ENCODE results near the gene TNFRSF14.
"Not testable (repeated sequence)": the region's sequence is repeated elsewhere in the genome, so short reads cannot be mapped to it uniquely, and the experiment has no call there.

TNFRSF14 gene

DNA sequence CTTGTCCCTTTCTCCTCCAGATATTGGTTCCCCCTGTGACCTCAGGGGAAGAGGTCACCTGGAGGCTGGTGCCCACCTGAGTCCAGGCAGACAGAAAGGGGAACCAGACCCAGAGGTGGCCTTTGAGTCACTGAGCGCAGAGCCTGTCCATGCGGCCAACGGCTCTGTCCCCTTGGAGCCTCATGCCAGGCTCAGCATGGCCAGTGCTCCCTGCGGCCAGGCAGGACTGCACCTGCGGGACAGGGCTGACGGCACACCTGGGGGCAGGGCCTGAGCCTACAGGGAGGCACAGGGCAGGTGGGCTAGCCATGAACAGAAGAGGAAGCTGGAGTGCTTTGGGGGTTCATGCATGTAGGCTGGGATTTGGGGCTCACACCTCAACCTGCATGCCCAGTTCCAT is 2.7 kb downstream of the TNFRSF14 start:
- H3K36me3 Mint-ChIP-seq = peaks cover 64 to 73% of the 10 kb centered on the region in 2 donors
- DNase-seq (no peak), ATAC-seq (replicated peaks) (no peak)
- no peaks in the 10 kb centered on the region for H3K27me3 Mint-ChIP-seq
- peaks cover 54 to 90% of the 10 kb centered on the region in 2 donors for H3K4me1 Mint-ChIP-seq
- H3K9me3 Mint-ChIP-seq = no peaks in the 10 kb centered on the region
- H3K27ac Mint-ChIP-seq = peak overlapping the region; percentile 98
- peak overlapping the region; percentile 99 to 100 for H3K4me3 Mint-ChIP-seq

DNA sequence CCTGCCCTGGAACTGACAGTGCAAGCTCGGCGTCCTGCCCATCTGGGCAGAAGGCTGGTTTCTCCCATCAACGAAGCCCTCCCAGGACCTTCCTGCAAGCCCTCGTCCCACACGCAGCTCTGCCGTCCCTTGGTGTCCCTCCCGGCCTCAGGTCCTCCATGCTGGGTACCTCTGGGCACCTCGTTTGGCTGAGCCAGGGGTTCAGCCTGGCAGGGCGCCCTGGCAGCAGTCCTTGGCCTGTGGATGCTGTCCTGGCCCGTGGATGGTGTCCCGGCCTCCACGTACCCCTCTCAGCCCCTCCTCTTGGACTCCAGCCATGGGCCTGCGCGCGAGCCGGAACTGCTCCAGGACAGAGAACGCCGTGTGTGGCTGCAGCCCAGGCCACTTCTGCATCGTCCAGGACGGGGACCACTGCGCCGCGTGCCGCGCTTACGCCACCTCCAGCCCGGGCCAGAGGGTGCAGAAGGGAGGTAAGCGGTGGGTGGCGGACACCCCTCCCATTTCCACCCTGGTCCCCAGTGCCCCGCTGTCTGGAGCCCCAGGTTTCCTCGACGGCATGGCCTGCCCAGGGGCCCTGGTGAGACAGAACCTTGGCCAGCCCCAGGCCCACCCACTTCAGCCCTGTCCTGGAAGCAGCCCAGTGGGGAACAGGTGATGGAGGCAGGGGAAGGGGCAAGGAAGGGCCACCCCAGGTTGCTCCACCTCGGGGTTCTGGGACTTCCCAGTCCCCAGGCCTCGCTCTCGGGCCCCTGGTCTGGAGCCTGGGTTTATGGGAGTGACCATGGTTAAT is 3.5 kb downstream of the TNFRSF14 start:
- ATAC-seq (replicated peaks) = no peak
- no peaks in the 10 kb centered on the region for H3K9me3 Mint-ChIP-seq
- peak overlapping the region; percentile 76 for H3K27ac Mint-ChIP-seq
- no peak for DNase-seq
- H3K36me3 Mint-ChIP-seq = peaks cover 62 to 75% of the 10 kb centered on the region in 2 donors
- peak overlapping the region; percentile 60 to 99 for H3K4me3 Mint-ChIP-seq
- H3K4me1 Mint-ChIP-seq = peaks cover 47 to 90% of the 10 kb centered on the region in 2 donors
- no peaks in the 10 kb centered on the region for H3K27me3 Mint-ChIP-seq

DNA sequence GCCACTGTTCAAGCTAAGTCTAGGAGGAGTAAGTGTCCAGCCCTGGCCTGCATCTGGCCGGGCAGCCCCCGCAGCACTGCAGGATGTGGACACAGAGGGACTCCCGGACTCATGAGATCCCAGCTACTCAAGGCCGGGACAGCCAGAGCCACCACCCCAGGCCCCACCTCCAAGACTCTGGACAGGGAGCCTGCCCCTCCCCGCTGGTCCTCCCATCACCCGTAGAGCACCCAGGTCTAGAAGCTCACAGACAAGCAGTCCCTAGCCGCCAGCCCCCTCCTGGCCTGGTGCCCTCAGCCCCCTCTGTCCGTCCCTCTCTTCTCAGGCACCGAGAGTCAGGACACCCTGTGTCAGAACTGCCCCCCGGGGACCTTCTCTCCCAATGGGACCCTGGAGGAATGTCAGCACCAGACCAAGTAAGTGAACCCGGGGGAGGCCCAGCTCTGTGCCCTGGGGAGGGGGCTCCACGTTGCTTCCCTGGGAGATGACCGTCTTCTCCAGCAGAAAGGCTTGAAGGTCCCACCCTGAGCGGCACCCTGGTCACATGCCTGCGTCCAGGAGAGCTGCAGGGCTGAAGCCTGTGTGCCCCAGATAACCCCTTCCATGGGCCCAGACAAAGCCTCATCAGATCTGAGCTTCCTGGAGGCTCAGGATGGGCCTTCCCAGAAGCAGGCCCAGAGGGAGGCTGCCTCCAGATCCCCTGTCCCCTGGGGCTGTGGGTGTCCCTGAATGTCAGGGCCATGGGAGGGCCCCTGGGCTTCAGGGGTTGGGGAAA is 4.3 kb downstream of the TNFRSF14 start:
- H3K36me3 Mint-ChIP-seq = peaks cover 65 to 82% of the 10 kb centered on the region in 2 donors
- H3K4me1 Mint-ChIP-seq = peaks cover 45 to 90% of the 10 kb centered on the region in 2 donors
- ATAC-seq (replicated peaks) = no peak
- DNase-seq = no peak
- H3K9me3 Mint-ChIP-seq = no peaks in the 10 kb centered on the region
- peak overlapping the region; percentile 46 to 60 for H3K4me3 Mint-ChIP-seq
- peak overlapping the region; percentile 79 for H3K27ac Mint-ChIP-seq
- H3K27me3 Mint-ChIP-seq = no peaks in the 10 kb centered on the region

DNA sequence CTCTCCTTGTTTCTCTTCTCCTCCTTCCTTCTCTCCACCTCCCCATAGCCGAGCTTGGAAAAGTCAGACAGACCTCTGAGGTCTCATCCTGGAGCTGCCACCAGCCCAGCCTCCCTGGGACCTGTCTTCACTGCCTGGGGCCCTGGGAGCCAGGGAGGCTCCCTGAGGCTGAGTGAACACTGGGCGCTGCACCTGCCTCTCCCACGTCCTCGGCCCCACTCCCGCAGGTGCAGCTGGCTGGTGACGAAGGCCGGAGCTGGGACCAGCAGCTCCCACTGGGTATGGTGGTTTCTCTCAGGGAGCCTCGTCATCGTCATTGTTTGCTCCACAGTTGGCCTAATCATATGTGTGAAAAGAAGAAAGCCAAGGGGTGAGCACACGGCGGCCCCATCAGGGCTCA is 5.3 kb downstream of the TNFRSF14 start:
- peaks cover 44 to 91% of the 10 kb centered on the region in 2 donors for H3K4me1 Mint-ChIP-seq
- H3K4me3 Mint-ChIP-seq = peak overlapping the region; percentile 48 to 60
- peak overlapping the region; percentile 90 for H3K27ac Mint-ChIP-seq
- DNase-seq (no peak), ATAC-seq (replicated peaks) (no peak)
- no peaks in the 10 kb centered on the region for H3K9me3 Mint-ChIP-seq
- no peaks in the 10 kb centered on the region for H3K27me3 Mint-ChIP-seq
- H3K36me3 Mint-ChIP-seq = peaks cover 61 to 76% of the 10 kb centered on the region in 2 donors

DNA sequence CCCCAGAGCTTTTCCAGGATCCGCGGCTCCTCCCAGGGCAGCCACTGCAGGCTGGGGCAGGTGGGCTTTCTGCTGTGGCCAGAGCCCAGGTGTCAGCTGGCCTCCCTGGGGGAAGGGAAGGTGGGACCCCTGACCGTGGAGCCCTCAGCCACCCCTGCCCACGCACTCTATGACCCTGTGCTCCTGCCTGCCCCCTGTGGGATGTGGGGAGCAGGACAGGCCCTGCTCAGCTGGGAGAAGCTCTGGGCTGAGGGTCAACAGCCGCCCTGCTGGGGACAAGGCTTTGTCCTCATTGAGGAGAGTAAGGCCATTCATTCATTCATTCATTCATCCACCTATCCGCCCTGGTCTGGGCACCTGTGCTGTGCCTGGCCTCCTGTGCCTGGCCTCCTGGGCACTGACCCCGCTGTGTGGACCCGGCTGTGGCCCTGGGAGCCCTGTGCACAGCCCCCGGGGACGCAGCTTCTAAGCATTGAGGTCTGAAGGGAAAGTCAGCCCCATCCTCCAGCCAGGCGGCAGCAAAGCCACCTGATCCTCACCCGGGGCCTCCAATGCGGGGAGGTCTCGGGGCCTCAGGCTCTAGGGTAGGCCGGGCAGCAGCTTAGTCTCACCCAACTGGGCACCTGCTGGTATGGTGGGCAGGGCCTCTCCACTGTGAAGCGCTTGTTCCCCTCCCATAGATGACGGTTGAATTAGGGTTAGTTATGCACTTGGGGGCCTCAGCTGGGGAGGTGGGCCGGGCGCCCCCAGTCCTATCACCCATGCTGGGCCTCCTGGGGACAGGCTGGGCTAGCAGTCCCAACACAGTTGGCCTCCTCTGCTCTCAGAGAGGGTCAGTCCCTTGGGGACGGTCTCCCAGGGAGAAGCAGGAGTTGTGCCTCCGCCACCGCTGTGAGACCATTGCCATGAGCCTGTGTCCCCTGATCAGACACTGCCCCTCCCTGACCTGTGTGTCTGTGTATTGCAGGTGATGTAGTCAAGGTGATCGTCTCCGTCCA is 6.0 kb downstream of the TNFRSF14 start:
- peak overlapping the region; percentile 90 for H3K27ac Mint-ChIP-seq
- H3K36me3 Mint-ChIP-seq = peaks cover 54 to 69% of the 10 kb centered on the region in 2 donors
- peak; percentile 45 to 48 for ATAC-seq (replicated peaks)
- no peak for DNase-seq
- no peaks in the 10 kb centered on the region for H3K27me3 Mint-ChIP-seq
- H3K4me3 Mint-ChIP-seq = no peak overlapping the region
- peaks cover 46 to 89% of the 10 kb centered on the region in 2 donors for H3K4me1 Mint-ChIP-seq
- H3K9me3 Mint-ChIP-seq = no peaks in the 10 kb centered on the region

DNA sequence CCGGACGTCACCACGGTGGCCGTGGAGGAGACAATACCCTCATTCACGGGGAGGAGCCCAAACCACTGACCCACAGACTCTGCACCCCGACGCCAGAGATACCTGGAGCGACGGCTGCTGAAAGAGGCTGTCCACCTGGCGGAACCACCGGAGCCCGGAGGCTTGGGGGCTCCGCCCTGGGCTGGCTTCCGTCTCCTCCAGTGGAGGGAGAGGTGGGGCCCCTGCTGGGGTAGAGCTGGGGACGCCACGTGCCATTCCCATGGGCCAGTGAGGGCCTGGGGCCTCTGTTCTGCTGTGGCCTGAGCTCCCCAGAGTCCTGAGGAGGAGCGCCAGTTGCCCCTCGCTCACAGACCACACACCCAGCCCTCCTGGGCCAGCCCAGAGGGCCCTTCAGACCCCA is 7.0 kb downstream of the TNFRSF14 start:
- no peak overlapping the region for H3K4me3 Mint-ChIP-seq
- DNase-seq (no peak), ATAC-seq (replicated peaks) (no peak)
- no peaks in the 10 kb centered on the region for H3K9me3 Mint-ChIP-seq
- H3K4me1 Mint-ChIP-seq = peaks cover 45 to 86% of the 10 kb centered on the region in 2 donors
- peak overlapping the region; percentile 2 for H3K27ac Mint-ChIP-seq
- H3K27me3 Mint-ChIP-seq = no peaks in the 10 kb centered on the region
- peaks cover 50 to 64% of the 10 kb centered on the region in 2 donors for H3K36me3 Mint-ChIP-seq

DNA sequence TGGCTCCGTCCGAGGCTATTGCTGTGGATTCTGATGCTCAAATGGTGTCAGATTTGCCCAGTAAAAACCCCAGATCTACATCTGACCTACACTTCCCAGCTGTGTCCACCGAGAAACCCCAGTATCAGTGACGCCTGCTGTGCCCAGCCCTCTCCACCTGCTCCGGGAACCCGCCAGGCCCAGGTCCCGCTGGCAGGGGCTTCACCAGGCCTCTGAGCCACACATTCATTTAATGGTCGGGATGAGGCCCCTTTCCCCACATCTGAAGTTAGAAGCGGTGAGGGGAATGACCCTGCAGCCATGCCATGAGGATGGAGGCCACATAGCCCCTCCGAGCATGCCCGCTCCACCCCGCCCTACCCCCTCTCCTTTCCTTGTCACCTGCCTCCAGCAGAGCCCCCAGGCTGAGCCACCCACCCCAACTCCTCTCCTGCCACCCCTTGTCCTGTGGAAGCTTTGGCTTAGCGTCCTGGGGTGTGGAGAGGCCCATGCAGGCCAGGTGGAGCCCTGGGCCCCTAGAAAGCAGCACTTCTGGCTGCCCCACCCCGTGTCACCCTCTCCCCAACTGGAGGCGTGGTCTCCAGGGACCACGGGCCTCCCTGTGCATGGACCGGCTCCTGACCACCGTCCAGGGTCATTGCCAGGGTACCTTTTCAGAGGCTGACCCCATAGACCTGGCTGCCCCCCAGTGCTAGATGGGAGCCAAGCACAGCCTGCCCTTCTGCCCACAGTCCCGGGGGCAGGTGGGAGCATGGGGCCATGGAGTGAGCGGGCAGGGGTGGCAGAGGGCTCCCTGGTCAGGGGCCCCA is 8.0 kb downstream of the TNFRSF14 start:
- no peak overlapping the region for H3K27ac Mint-ChIP-seq
- H3K36me3 Mint-ChIP-seq = peaks cover 45 to 61% of the 10 kb centered on the region in 2 donors
- ATAC-seq (replicated peaks) (no peak), DNase-seq (no peak)
- H3K9me3 Mint-ChIP-seq = no peaks in the 10 kb centered on the region
- H3K4me3 Mint-ChIP-seq = no peak overlapping the region
- no peaks in the 10 kb centered on the region for H3K27me3 Mint-ChIP-seq
- peaks cover 37 to 76% of the 10 kb centered on the region in 2 donors for H3K4me1 Mint-ChIP-seq

DNA sequence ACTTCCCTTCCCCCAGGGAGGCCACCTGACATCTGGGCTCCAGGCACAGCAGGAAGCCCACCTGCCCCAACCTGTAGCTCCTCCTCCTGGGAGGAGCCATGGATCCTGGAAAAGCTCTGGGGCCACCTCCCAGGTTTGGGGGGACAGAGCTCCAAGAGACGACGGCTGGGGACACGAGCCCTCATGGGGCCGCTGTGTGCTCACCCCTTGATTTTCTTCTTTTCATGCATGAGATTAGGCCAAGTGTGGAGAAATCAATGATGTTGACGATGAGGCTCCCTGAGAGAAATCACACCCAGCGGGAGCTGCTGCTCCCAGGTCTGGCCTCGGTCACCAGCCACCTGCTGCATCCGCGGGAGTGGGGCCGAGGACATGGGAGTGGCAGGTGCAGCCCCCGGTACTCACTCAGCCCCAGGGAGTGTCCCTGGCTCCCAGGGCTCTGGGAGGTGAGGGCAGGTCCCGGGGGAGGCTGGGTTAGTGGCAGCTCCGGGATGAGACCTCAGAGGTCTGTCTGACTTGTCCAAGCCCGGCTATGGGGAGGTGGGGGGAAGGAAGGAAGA is 8.7 kb downstream of the TNFRSF14 start:
- DNase-seq = no peak
- no peak for ATAC-seq (replicated peaks)
- peak overlapping the region; percentile 14 to 29 for H3K4me3 Mint-ChIP-seq
- H3K36me3 Mint-ChIP-seq = peaks cover 42 to 60% of the 10 kb centered on the region in 2 donors
- H3K9me3 Mint-ChIP-seq = no peaks in the 10 kb centered on the region
- no peaks in the 10 kb centered on the region for H3K27me3 Mint-ChIP-seq
- peaks cover 34 to 73% of the 10 kb centered on the region in 2 donors for H3K4me1 Mint-ChIP-seq
- H3K27ac Mint-ChIP-seq = peak overlapping the region; percentile 73

DNA sequence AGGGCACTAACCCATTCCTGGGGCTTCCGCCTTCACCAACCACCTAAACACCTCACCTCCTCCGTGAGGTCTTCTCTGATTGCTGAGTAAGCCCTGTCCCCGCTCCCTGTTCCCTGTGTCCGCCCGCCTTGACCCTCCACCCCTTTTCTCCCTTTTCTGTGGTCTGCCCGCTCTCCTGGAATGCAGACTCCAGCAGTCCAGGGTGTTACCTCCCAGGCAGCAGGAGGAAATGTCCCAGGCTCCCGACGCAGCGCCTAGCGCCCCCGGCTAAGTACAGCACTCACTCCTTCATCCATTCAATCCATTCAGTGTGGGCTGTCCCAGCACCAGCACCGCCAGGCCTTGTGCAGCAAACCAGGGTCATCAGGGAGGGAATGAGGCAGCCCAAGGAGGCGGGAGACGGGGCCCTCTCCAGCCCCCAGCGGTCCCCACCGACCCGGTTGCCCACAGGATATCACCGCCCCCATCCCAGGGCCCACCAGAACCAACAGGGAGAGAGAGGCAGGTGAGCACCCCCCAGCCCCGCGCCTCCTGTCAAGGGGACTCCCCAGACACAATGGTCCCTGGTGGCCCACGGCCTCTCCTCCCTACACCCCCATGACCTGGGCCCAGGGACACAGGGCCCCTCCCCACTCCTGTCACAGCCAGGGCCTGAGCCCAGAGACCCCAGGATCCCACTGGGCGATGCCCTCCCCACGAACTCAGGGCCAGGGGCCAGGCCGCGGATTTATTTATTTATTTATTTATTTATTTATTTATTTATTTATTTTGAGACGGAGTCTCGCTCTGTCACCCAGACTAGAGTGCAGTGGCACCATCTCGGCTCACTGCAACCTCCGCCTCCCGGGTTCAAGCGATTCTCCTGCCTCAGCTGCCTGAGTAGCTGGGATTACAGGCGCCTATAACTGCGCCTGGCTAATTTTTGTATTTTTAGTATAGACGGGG is 10.2 kb downstream of the TNFRSF14 start:
- H3K4me1 Mint-ChIP-seq = peaks cover 24 to 61% of the 10 kb centered on the region in 2 donors
- peak overlapping the region; percentile 54 for H3K27ac Mint-ChIP-seq
- H3K4me3 Mint-ChIP-seq = peak overlapping the region; percentile 5 to 10
- ATAC-seq (replicated peaks) (peak; percentile 6 to 15), DNase-seq (no peak)
- no peaks in the 10 kb centered on the region for H3K9me3 Mint-ChIP-seq
- peaks cover 41 to 61% of the 10 kb centered on the region in 2 donors for H3K36me3 Mint-ChIP-seq
- no peaks in the 10 kb centered on the region for H3K27me3 Mint-ChIP-seq

DNA sequence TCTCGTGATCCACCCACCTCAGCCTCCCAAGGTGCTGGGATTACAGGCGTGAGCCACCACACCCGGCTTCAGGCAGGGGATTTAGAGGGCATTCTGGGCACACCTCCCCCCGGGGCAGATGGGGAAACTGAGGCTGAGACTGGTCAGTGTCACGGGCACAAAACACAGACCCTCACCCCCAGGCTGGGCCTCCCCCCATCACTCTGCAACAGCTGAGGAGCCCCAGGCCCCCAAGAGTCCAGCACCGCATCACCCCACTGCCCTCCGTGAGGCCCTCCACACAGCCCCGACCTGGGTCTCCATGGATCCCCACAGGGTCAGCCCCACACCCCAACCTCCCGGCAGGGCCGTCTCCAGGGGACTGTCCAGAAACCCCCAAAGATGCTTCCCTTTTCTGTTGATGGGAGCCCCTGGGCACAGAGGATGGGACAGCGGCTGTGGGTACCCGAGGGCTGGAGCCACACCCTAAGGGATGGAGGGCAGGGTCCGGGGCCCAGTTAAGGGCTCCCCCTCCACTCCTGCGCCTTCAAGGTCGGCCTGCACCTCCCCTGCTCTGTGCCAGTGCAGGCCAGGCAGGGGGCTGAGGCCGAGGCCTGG is 11.0 kb downstream of the TNFRSF14 start:
- Mint-ChIP-seq H3K36me3 (peaks cover 34 to 54% of the 10 kb centered on the region in 2 donors), H3K4me1 (peaks cover 20 to 55% of the 10 kb centered on the region in 2 donors), H3K9me3 (no peaks in the 10 kb centered on the region), H3K4me3 (peak overlapping the region in 1 of 2 donors; percentile 61), H3K27ac (peak overlapping the region; percentile 94), H3K27me3 (no peaks in the 10 kb centered on the region)
- ATAC-seq (replicated peaks) (peak; percentile 13 to 16), DNase-seq (no peak)

DNA sequence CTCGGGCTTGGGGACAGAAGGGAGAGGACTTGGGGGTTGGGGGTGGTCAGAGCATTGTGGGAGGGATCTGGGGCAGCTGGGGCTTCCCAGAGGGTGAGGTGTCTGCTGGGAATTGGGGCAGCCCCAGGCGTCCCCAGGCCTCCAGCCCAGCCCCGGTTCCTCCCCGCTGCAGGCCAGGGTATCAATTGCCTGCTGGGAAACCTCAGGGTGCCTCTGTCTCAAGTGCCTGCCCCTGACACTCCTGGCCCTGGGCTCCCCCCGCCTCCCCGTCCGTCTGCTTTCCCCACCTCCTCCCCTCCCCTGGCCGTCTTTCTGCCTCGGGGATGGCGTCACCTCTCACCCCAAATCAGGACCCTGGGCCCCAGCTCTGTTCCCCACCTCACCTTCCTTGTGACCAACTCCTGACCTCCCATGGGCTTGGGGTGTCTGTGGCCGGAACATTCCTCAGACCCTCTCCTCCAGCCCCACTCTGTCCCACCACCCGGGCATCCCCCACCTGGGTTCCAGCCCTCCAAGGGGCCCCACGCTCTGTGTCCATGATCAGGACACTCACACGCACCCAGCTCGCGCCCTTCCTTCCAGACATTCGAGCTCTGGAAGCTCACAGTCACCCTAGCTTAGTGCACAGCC is 12.1 kb downstream of the TNFRSF14 start:
- not testable (repeated sequence) for H3K9me3 Mint-ChIP-seq

More for the DNA sequence above, 12.1 kb downstream of the TNFRSF14 start:
- Mint-ChIP-seq H3K36me3 (peaks cover 36 to 55% of the 10 kb centered on the region in 2 donors), H3K4me3 (peak overlapping the region in 1 of 2 donors; percentile 44), H3K27ac (peak overlapping the region; percentile 67), H3K4me1 (peaks cover 22 to 52% of the 10 kb centered on the region in 2 donors)
- DNase-seq, H3K27me3 Mint-ChIP-seq: not testable (repeated sequence)
- peak; percentile 26 to 36 for ATAC-seq (replicated peaks)

Data from stimulated activated naive B cell treated with anti-CD40 and anti-IgM and Interleukin-4, amounts not matched to agents 10 μg/mL and 1 μg/mL and 100 μg/mL, for 72 hours (primary cell).